Mesendoderm (in vitro differentiated cells): ENCODE data around the gene C19orf73.
A peak's percentile ranks its signal among the peaks of the same experiment; 100 is the strongest.

ENCODE experiments used
- DNase-seq: peaks from one replicate; pipeline ENCODE4 v3.0.0; 2013
- H2AK5ac ChIP-seq: 2 replicates; pipeline ENCODE4 v1.6.1; 2013; ENCODE audit warnings: low read length, inconsistent platforms
- H2BK120ac ChIP-seq: 2 replicates; pipeline ENCODE4 v1.6.1; 2013; ENCODE audit warnings: low read depth, mild to moderate bottlenecking, low read length, moderate library complexity, mixed read lengths
- H2BK15ac ChIP-seq: replicated peaks from 2 replicates; pipeline ENCODE4 v1.6.1; 2013; ENCODE audit warnings: low read depth, mild to moderate bottlenecking, moderate library complexity
- H2BK5ac ChIP-seq: 2 replicates; pipeline ENCODE4 v1.6.1; 2013; ENCODE audit warnings: low read length, inconsistent platforms
- H3K18ac ChIP-seq: 2 replicates; pipeline ENCODE4 v1.6.1; 2013; ENCODE audit warnings: mild to moderate bottlenecking, low read length, mixed read lengths
- H3K23ac ChIP-seq: one replicate; pipeline ENCODE4 v1.6.1; 2013; ENCODE audit warnings: low read length
- H3K27ac ChIP-seq: 2 replicates; pipeline ENCODE4 v1.5.1; 2013; ENCODE audit warnings: low read depth, mild to moderate bottlenecking, inconsistent platforms, low read length, moderate library complexity
- H3K27me3 ChIP-seq: 2 replicates; pipeline ENCODE4 v1.6.1; 2013; ENCODE audit warnings: low read length, control low read depth, mild to moderate bottlenecking, inconsistent platforms; ENCODE audit not compliant: insufficient read depth, poor library complexity
- H3K36me3 ChIP-seq: 2 replicates; pipeline ENCODE4 v1.6.1; 2013; ENCODE audit warnings: low read length, inconsistent platforms; ENCODE audit not compliant: control insufficient read depth, insufficient read depth
- H3K4ac ChIP-seq: one replicate; pipeline ENCODE4 v1.6.1; 2013; ENCODE audit warnings: low read depth, mild to moderate bottlenecking, low read length, moderate library complexity
- H3K4me1 ChIP-seq: 2 replicates; pipeline ENCODE4 v1.6.1; 2013; ENCODE audit warnings: low read depth, low read length, inconsistent platforms; ENCODE audit not compliant: control insufficient read depth
- H3K4me2 ChIP-seq: 2 replicates; pipeline ENCODE4 v1.6.1; 2013; ENCODE audit warnings: low read length
- H3K4me3 ChIP-seq: 2 replicates; pipeline ENCODE4 v1.5.1; 2013; ENCODE audit warnings: mild to moderate bottlenecking, low read length
- H3K56ac ChIP-seq: one replicate; pipeline ENCODE4 v1.6.1; 2013; ENCODE audit warnings: low read length
- H3K79me1 ChIP-seq: 2 replicates; pipeline ENCODE4 v1.6.1; 2013; ENCODE audit warnings: low read length, inconsistent platforms
- H3K79me2 ChIP-seq: 2 replicates; pipeline ENCODE4 v1.6.1; 2013; ENCODE audit warnings: mild to moderate bottlenecking, low read length; ENCODE audit not compliant: control insufficient read depth, insufficient read depth
- H3K9ac ChIP-seq: 2 replicates; pipeline ENCODE4 v1.6.1; 2013; ENCODE audit warnings: low read length, inconsistent platforms
- H4K5ac ChIP-seq: one replicate; pipeline ENCODE4 v1.6.1; 2013; ENCODE audit warnings: low read length
- H4K8ac ChIP-seq: one replicate; pipeline ENCODE4 v1.6.1; 2013; ENCODE audit warnings: low read depth, mild to moderate bottlenecking, control low read depth, low read length, moderate library complexity
- WGBS: extraction: QIAGEN DNeasy Blood & Tissue Kit; methylation state at CpG from one replicate; pipeline ENCODE4 v1.1.7; 2013; ENCODE audit warnings: low lambda C conversion rate, missing lambda C conversion rate; ENCODE audit not compliant: insufficient coverage; ENCODE audit errors: extremely low coverage; 5-methylcytosine and 5-hydroxymethylcytosine counted together

The C19orf73 gene

DNA sequence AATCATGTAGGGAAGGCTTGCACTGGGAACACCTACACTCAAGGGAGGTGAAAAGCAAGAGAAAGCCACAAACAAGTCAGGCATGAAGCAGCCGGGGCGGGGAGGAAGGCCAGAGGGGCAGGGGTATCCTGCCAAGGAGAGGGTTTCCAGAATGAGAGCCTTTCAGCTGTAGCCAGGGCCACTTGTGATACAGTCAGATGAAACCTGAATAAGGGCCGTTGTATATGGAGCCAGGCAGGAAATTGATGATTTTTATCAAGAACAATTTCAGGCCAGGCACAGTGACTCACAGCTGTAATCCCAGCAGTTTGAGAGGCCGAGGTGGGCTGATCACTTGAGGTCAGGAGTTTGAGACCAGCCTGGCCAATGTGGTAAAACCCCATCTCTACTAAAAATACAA, 43.0 kb upstream of the C19orf73 start:
- Histone ChIP-seq H3K27ac (no peak overlapping the region), H4K8ac (no peak overlapping the region), H3K79me1 (no peaks in the 10 kb centered on the region), H3K27me3 (no peaks in the 10 kb centered on the region), H3K79me2 (no peaks in the 10 kb centered on the region), H3K23ac (no peak overlapping the region), H3K4me1 (peaks cover 2% of the 10 kb centered on the region), H3K18ac (no peak overlapping the region), H3K56ac (no peak overlapping the region), H3K36me3 (no peaks in the 10 kb centered on the region), H2BK15ac (no peak overlapping the region), H2BK120ac (no peak overlapping the region), H3K4me2 (no peak overlapping the region), H3K9ac (no peak overlapping the region), H3K4me3 (no peak overlapping the region), H4K5ac (no peak overlapping the region), H3K4ac (no peak overlapping the region), H2AK5ac (no peak overlapping the region), H2BK5ac (no peak overlapping the region)
- WGBS = no CpG with 5 or more reads among the region's 4 CpGs
- no peak for DNase-seq

DNA sequence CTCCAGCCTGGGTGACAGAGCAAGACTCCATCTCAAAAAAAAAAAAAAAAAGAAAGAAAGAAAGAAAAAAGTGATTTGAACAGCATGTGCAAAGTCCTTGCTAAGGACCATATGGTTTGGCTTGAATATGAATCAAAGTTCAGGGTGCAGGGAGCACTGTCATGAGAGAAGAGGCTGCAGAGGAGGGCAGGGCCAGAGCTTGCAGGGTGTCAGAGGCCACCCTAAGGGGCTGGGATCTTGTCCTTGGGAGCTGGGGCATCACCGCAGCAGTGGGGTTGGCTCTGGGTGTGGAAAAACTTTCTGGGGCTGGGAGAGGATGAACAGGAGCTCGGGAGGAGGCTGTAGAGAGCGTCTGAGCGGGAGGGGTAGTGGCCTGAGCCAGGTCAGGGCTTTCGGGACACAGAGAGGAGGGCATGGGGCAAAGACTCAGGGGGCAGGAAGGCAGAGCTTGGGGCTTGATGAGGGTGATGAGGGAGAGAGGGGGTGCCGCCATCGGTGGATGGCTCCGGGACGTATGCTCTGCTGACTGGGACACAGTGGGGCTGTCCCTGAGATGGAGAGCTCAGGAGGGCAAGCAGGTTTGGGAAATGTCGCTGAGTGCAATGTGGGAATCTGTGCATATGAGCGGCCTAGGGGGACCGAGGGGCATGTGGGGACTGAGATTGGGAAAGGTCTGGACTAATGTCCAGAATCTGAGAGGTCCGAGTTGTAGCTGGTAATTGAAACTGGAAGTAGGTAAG, 41.7 kb upstream of the C19orf73 start:
- Histone ChIP-seq H3K79me1 (no peaks in the 10 kb centered on the region), H3K27ac (no peak overlapping the region), H3K4me2 (no peak overlapping the region), H3K23ac (no peak overlapping the region), H2AK5ac (no peak overlapping the region), H3K79me2 (no peaks in the 10 kb centered on the region), H3K9ac (no peak overlapping the region), H2BK15ac (no peak overlapping the region), H4K5ac (no peak overlapping the region), H3K4me1 (peaks cover 8% of the 10 kb centered on the region), H2BK120ac (no peak overlapping the region), H4K8ac (no peak overlapping the region), H3K4ac (no peak overlapping the region), H3K4me3 (no peak overlapping the region), H3K56ac (no peak overlapping the region), H3K27me3 (no peaks in the 10 kb centered on the region), H2BK5ac (no peak overlapping the region), H3K36me3 (no peaks in the 10 kb centered on the region), H3K18ac (no peak overlapping the region)
- WGBS = no CpG with 5 or more reads among the region's 13 CpGs
- no peak for DNase-seq

DNA sequence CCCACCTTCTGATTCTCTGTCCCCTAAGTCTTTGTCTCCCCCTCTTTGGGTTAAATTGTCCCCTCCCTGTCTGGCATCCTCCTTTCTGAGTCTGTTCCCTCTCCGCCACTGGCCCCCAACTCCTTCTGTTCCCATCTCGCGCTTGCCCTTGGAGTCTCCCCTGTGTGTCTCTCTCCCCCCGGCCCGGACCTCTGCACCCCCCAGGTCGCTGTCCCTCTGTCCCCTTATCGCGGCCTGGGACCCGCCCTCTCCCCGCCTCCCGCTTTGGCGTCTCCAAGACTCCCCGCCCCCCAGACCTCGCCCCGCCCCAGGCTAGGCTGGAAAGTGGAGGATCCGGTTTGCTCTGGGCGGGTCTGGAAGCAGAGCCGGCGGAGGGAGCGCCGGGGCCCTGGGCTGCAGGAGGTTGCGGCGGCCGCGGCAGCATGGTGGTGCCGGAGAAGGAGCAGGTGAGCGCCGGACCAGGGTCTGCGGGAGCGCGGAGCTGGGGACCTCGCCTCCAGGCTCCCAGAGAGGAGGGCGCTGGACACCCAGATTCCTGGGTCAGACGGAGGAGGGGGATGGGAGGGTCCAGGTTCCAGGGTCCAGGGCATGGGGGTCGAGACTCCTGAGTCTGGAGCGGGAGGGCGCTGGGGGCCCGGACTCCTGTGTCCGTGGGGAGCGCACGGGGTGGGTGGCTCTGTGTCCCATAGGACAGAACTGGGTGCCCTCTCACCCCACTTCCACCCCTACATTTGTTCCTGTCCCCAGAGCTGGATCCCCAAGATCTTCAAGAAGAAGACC, 38.7 kb upstream of the C19orf73 start, which contains the start of gene TRPM4:
TSS of gene TRPM4 (plus strand) at position 348 of the 780 bp plus-strand sequence. CDS start at position 423, 75 bp downstream.
- Histone ChIP-seq H3K23ac (peak within 1 kb of the TSS; percentile 66), H2BK15ac (no peak within 1 kb of the TSS), H4K8ac (no peak within 1 kb of the TSS), H3K4me3 (peak within 1 kb of the TSS; percentile 79), H3K9ac (peak within 1 kb of the TSS; percentile 93), H3K27me3 (no peaks in the 10 kb centered on the region), H3K4me2 (peak within 1 kb of the TSS; percentile 70), H3K36me3 (no peaks in the 10 kb centered on the region), H3K56ac (peak within 1 kb of the TSS; percentile 96), H3K79me1 (no peaks in the 10 kb centered on the region), H3K27ac (no peak within 1 kb of the TSS), H3K18ac (peak within 1 kb of the TSS; percentile 8), H3K4me1 (peaks cover 10% of the 10 kb centered on the region), H2AK5ac (no peak within 1 kb of the TSS), H4K5ac (no peak within 1 kb of the TSS), H2BK5ac (peak within 1 kb of the TSS; percentile 55), H3K79me2 (no peaks in the 10 kb centered on the region), H2BK120ac (no peak within 1 kb of the TSS), H3K4ac (peak within 1 kb of the TSS; percentile 23)
- WGBS = no CpG with 5 or more reads among the region's 41 CpGs
- peak; percentile 94 for DNase-seq

DNA sequence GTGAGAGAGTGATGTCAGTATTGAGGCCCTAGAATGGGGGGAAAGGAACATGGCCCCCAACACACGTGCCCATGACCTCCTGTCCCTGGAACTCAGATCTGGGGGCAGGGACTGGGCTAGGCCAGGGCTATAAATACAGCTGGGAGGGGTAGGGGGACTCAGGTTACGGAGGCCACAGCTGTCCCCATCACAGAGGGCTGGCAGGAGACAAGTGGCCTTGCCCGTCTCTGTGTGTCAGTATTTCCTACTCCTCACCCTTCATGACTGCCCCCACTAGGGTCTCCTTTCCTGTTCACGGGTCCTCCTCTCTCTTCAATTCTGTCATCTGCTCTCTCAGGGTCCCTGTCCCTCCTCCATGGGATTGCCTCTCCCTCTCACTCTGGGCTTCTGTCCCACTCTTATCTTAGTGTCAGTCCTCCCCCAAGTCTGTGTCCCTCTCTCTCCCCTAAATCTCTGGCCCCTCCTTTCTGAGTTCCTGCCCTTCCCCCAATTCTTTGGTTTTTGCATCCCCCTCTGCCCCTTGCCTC, 36.9 kb upstream of the C19orf73 start:
- H2BK120ac ChIP-seq = no peak overlapping the region
- no peak overlapping the region for H2BK15ac ChIP-seq
- no peak overlapping the region for H2AK5ac ChIP-seq
- H3K79me1 ChIP-seq = no peaks in the 10 kb centered on the region
- no peaks in the 10 kb centered on the region for H3K36me3 ChIP-seq
- H4K8ac ChIP-seq = no peak overlapping the region
- peak overlapping the region; percentile 64 for H3K56ac ChIP-seq
- H3K79me2 ChIP-seq = no peaks in the 10 kb centered on the region
- no peaks in the 10 kb centered on the region for H3K27me3 ChIP-seq
- no peak overlapping the region for H4K5ac ChIP-seq
- no CpG with 5 or more reads among the region's 4 CpGs for WGBS
- H3K4me2 ChIP-seq = peak overlapping the region; percentile 20
- no peak overlapping the region for H3K23ac ChIP-seq
- DNase-seq = peak; percentile 58
- H3K4me3 ChIP-seq = no peak overlapping the region
- H3K9ac ChIP-seq = peak overlapping the region; percentile 42
- no peak overlapping the region for H3K18ac ChIP-seq
- no peak overlapping the region for H3K27ac ChIP-seq
- no peak overlapping the region for H3K4ac ChIP-seq
- peaks cover 10% of the 10 kb centered on the region for H3K4me1 ChIP-seq
- no peak overlapping the region for H2BK5ac ChIP-seq

DNA sequence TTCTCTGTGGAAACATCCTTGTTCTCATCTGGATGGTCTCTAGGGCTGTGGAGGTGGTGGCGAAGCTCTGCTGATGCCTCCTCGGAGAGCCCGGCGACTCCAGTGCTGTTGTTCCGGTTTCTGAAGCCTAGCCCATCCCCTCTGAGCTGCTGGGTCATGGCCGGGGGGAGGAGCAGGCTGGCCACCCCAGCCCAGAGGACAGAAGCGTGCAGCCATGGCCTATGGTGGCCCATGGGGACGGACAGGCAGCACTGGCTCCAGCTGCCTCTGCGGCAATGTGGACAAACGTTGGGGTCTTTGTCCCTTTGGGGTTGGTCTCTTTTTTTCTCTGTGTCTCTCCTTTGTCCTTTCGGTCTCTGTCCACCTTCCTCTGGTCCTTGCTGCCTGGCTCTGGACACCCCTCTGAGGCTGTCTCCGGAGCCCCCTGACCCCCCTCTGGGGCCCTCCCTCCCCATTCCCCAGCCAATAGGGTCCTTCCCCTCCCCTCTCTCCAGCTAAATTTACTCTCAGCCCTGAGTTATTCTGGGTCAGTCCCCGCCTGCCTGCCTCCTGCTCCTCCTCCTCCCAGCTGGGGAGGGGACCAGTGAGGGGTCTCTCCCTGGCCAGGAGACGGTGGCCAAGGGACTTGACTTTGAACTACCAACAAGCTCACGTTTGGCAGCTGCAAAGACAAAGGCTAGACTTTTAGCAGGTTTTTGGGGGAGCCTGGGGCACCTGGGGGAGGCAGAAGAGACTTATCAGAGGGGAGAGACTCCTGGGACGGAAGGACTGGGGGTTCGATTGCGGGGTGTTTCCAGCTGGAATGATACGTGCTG, 36.3 kb upstream of the C19orf73 start, which contains the start of gene HRC:
TSS of gene HRC (minus strand) at position 392 of the 815 bp plus-strand sequence. CDS start at position 233, 159 bp downstream.
- H3K4me3 ChIP-seq = no peak within 1 kb of the TSS
- H2BK120ac ChIP-seq = no peak within 1 kb of the TSS
- H2BK15ac ChIP-seq = no peak within 1 kb of the TSS
- H4K8ac ChIP-seq = no peak within 1 kb of the TSS
- no peak within 1 kb of the TSS for H3K4ac ChIP-seq
- no peak within 1 kb of the TSS for H3K18ac ChIP-seq
- H3K4me2 ChIP-seq = peak within 1 kb of the TSS; percentile 20
- H4K5ac ChIP-seq = no peak within 1 kb of the TSS
- no peak within 1 kb of the TSS for H3K27ac ChIP-seq
- no peaks in the 10 kb centered on the region for H3K79me1 ChIP-seq
- H3K79me2 ChIP-seq = no peaks in the 10 kb centered on the region
- no CpG with 5 or more reads among the region's 19 CpGs for WGBS
- no peak within 1 kb of the TSS for H2BK5ac ChIP-seq
- no peak for DNase-seq
- peaks cover 10% of the 10 kb centered on the region for H3K4me1 ChIP-seq
- H3K23ac ChIP-seq = no peak within 1 kb of the TSS
- no peaks in the 10 kb centered on the region for H3K36me3 ChIP-seq
- H3K9ac ChIP-seq = peak within 1 kb of the TSS; percentile 42
- H3K27me3 ChIP-seq = no peaks in the 10 kb centered on the region
- peak within 1 kb of the TSS; percentile 64 for H3K56ac ChIP-seq
- no peak within 1 kb of the TSS for H2AK5ac ChIP-seq
